SK-MEL-5 (cell line): ENCODE measurements around the gene PMPCB. TPM values are rescaled to one million over a fixed set of nuclear protein-coding genes. Genes with fewer than 3 reads are reported as not detected.

Experiments used
- small RNA-seq, 2 experiments: library from RNA; depleted of rRNA; stranded (forward); fragments of <200 nt; gene quantifications; one replicate each; pipeline ENCODE3, GENCODE V24; 2014
- total RNA-seq: library from RNA; depleted of rRNA; stranded (reverse); fragments of >200 nt; shearing (Covaris generic); gene quantifications from 2 replicates; pipeline ENCODE4 v1.2.3, GENCODE V29; 2014; rRNA removed

The PMPCB gene
- total RNA-seq, 1 experiment from 2014 or later = 137 TPM

Small RNA genes lying within 50 kb of the gene (small RNA-seq; reads per million reads assigned to genes)
- gene RPS29P16 = 0 to 0.38 reads per million in 2 experiments

Other genes starting within 250 kb of the PMPCB start
- 3.2 and 3.4 TPM in 2 replicates for gene FBXL13, start 222.6 kb upstream of the PMPCB start, total RNA-seq
- 93.5 and 98.1 TPM in 2 replicates for gene ARMC10, start 222.3 kb upstream of the PMPCB start, total RNA-seq
- gene NAPEPLD, start 148.3 kb upstream of the PMPCB start, total RNA-seq = 33.8 and 37.5 TPM in 2 replicates
- 42.6 and 44.3 TPM in 2 replicates for gene DNAJC2, start 47.3 kb downstream of the PMPCB start, total RNA-seq
- 375 and 389 TPM in 2 replicates for gene PSMC2, start 50.2 kb downstream of the PMPCB start, total RNA-seq
- gene SLC26A5, start 148.8 kb downstream of the PMPCB start, total RNA-seq = not detected in 2 replicates